LHCN-M2 (cell line): ENCODE measurements around the gene KCNE2. TPM values are rescaled to one million over a fixed set of nuclear protein-coding genes. Genes with fewer than 3 reads are reported as not detected.
"Not testable (repeated sequence)": the region's sequence is repeated elsewhere in the genome, so short reads cannot be mapped to it uniquely, and the experiment has no call there.

Source experiments
- DNase-seq: peaks from one replicate; pipeline ENCODE4 v3.0.0-alpha.2; 2012; ENCODE audit warnings: low read depth
- total RNA-seq: library from RNA; depleted of rRNA; stranded (reverse); fragments of >200 nt; gene quantifications from 2 replicates; pipeline ENCODE4 v1.2.3, GENCODE V29; 2014

KCNE2 gene
- total RNA-seq, 1 experiment from 2014 or later: not detected

DNA sequence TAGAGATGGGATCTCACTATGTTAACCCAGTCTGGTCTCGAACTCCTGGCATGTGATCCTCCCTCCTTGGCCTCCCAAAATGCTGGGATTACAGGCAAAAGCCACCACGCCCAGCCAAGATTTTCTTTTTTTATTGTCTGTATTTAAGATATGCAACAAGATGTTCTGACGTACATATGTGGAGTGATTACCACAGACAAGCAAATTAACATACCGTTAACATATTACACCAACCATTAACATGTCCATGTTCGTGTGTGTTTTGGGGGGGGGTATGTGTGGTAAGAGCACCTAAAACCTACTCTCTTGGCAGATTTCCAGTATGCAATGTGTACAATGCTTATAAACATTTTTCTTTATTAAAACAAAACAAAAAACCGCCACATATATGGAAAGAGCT is 10.6 kb upstream of the KCNE2 start:
- no peak for DNase-seq

- no peak for DNase-seq
These were observed 9.0 kb upstream of the KCNE2 start for GRCh38 chr21:34354836-34355235.

- DNase-seq: no peak
These were observed 8.2 kb upstream of the KCNE2 start for GRCh38 chr21:34355570-34355969.

DNA sequence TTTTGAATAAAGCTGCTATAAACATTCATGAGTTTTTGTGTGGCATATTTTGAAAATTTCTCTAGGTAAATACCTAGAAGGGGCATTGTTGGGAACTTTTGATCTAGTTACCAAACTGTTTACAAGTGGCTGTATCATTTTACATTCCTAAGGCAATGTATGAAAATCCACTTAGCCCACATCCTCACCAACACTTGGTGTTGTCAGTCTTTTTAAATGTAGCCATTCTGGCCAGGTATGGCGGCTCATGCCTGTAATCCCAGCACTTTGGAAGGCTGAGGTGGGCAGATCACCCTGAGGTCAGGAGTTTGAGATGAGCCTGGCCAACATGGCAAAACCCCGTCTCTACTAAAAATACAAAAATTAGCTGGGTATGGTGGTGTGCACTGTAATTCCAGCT is 5.9 kb upstream of the KCNE2 start:
- DNase-seq: no peak

DNA sequence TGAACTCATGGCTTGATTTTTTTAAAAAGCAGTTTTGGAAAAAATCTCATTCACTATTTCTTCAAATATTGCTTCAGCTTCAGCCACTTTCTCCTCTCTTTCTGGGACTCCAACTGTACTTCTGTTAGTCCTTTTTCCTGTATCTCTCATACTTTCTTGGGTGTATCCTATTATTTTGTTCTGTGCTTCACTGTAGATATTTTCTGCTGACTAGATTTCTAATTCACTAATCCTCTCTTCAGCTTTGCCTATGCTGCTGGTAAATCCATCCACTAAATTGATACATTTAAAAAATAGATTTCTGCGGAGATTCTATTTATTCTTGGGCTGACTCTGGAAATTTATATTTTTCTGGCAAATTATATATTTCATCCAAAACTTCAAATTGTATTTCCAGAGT is 4.9 kb upstream of the KCNE2 start:
- DNase-seq: no peak

DNA sequence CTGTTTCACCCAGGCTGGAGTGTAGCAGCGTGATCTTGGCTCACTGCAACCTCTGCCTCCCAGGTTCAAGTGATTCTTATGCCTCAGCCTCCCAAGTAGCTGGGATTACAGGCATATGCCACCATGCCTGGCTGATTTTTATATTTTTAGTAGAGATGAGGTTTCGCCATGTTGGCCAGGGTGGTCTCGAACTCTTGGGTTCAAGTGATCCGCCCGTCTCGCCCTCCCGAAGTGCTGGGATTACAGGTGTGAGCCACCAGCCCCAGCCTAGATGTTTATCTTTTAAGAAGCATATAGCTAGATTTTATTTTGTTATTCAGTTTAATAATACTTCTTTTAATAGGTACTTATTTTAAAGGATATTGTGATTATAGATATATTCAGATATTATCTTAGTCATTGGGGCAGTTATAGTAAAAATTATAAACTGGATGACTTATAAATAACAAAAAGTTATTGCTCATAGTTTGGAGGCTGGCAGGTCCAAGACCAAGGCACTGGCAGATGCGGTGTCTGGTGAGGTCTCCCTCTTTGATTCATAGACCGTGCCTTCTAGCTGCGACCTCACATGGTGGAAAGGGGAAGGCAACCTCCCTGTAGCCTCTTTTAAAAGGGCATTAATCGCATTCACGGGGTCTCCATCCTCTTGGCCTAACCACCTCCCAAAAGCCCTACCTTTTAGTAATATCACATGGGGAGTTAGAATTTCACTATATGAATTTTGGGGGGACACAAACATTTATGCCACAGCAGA is 3.1 kb upstream of the KCNE2 start:
- no peak for DNase-seq

DNA sequence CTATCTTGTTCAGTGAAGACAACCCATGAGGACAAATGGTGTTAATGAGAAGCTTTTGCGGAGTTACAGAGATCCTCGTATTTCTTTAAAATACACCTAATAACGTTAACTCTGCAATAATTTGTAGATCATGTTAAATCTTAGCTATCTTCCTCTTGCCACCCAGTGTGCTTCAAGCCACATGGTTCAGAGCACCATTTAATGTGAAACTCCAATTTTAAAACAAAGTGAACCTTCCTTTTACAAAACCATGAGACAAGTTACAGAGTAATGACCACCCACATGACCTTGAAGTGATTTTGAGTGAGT is 1.7 kb upstream of the KCNE2 start:
- DNase-seq: no peak

GRCh38 chr21:34362670-34363069 is 1.1 kb upstream of the KCNE2 start:
- no peak for DNase-seq

DNA sequence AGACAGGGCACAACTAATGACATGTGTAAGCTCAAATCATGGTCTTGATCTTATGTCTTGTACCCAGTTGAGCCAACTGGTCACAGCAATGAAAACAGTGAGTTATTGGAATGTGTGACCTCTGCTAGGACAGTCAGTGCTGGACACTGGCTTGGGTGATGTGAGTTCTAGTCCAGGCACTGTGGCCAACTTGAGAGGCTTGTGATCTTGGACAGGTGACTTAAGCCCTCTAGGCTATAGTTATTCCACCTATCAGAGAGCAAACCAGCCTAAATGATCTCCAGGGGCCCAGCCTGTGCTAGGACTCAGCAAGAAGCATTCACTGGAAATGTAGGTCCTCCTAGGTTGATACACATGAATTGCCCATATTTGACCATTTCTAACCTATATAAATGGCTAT is 1.1 kb downstream of the KCNE2 start:
- DNase-seq: no peak

DNA sequence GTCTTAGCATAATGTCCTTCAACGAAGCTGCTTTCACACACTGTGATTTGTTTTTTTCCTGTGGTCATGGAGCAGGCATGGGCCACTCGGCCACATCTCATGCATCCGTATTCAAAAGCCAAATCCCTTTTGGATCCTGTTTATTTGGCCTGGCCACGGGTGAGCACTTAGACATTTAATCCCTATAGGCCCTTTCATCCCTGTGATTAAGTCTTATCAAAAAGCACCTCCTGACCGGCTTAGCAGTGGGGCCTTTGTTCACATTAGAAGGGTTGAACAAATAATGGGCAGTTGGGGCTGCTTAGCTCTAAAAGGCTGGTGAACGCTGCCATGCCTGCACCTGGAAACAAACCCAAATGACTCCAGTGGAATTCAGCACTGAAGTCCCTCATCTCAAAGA is 2.0 kb downstream of the KCNE2 start:
- DNase-seq: no peak

GRCh38 chr21:34367320-34367935 is 3.6 kb downstream of the KCNE2 start:
- DNase-seq: peak; percentile 55

GRCh38 chr21:34369741-34370140 is 5.9 kb downstream of the KCNE2 start:
- DNase-seq: no peak

DNA sequence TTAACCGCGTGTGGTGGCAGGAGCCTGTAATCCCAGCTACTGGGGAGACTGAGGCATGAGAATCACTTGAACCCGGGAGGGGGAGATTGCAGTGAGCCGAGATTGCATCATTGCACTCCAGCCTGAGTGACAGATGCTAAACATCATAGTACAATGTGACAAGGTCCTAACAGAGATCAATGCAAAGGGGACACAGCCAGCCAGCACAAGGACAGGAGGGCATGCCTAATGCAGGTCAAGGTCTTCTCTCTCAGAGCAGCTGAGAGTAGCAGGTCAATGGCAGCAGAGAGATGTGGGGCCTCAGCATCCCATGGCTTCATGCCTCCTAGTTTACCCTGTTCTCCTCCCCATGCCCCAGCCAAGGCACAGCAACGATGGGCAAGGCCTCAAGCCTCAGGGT is 8.5 kb downstream of the KCNE2 start:
- DNase-seq: no peak

DNA sequence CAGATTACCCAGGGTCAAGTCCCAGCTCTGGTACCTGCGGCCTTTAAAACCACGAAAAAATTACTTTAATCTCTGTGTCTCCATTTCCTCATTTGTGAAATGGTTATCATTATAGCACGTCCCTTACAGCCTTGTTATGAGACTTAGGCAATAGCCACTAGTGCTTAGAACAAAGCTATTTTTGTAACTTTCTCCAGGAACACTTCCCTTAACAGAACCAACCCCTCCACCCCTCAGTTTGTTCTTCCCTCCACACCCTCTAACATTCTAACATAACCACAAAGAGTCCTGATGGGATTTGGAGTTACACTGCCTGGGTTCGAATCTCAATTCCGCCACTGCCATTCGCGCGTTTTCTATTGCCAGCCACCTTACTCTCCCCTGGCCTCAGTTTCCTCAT is 10.7 kb downstream of the KCNE2 start:
- DNase-seq: not testable (repeated sequence)

GRCh38 chr21:34374940-34375618 is 11.3 kb downstream of the KCNE2 start, which contains the start of gene SMIM11:
TSS of gene SMIM11 (plus strand) at chr21:34375507. CDS start at chr21:34379505, 3,998 bp downstream.
- not testable (repeated sequence) for DNase-seq

GRCh38 chr21:34375619-34375972 is 11.8 kb downstream of the KCNE2 start:
- not testable (repeated sequence) for DNase-seq

DNA sequence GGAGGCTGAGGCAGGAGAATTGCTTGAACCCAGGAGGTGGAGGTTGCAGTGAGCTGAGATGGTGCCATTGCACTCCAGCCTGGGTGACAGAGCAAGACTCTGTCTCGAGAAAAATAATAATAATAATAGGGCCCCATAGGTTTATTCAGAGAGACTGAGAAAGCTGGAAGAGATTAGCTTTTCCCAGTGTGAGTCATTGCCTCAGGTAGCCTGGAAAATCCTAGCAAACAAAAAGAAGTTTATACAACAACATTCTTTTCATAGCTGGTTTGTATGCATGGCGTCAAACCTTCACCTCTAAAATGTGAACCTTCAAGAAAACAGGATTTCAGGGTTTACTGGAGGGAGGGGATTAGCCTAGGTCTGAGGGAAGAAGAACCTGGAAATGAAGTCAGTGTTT is 19.3 kb downstream of the KCNE2 start:
- not testable (repeated sequence) for DNase-seq

- not testable (repeated sequence) for DNase-seq
These were observed 20.1 kb downstream of the KCNE2 start for GRCh38 chr21:34383724-34384415.

- DNase-seq: not testable (repeated sequence)
These were observed 36.7 kb downstream of the KCNE2 start for GRCh38 chr21:34400522-34400921.

DNA sequence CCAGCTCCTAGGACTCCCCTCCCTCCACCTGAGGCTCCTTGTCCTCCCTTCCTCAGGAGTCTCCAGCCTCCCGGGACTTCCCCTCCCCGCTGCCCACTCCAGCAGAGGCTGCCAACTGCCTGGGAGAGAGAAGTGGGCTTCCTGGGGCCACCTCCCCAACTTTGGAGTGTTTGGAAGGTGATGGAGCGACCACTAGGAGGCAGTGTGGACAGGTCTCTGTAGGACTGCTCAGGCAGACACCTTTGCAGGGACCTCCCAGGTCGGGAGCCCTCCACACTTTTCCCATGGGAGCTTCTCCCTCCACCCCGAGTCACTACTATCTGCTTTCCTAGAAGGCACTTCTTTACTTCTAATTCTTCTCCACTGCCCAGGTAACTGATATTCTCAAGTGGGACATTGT is 40.9 kb downstream of the KCNE2 start:
- not testable (repeated sequence) for DNase-seq

DNA sequence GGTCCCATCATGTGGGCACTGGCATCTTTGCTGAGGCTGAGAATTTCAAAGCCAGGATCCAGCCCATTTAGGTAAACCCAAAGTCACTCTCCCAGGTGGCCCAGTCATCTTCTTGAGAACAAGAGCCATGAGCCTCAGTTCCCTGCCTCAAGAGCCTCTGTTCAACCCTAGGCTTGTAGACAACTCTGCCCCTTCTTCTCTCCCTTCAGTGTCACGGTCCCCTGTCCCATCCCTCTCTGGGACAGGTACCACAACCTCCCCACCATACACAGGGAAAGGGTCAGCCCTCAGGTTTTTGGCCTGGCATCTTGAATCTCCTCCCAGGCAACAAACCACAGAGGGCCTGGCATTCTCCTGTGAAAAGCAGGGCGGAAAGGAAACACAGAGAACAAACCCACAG is 41.9 kb downstream of the KCNE2 start:
- DNase-seq: not testable (repeated sequence)

- DNase-seq: not testable (repeated sequence)
These were observed 42.3 kb downstream of the KCNE2 start for GRCh38 chr21:34406102-34406501.
